H1 (cell line): ENCODE measurements around the gene C1GALT1. TPM values are rescaled to one million over a fixed set of nuclear protein-coding genes. Genes with fewer than 3 reads are reported as not detected.

Experiments
- CTCF ChIA-PET: fragments of 300-600 bp; sonication (Branson Sonifier 250); formaldehyde crosslinking; loops from one replicate; lab custom pipeline; 2021; ENCODE audit not compliant: partially characterized antibody; lab: Charles Lee
- POLR2A ChIA-PET: fragments of 300-600 bp; sonication (Branson Sonifier 250); formaldehyde crosslinking; loops from one replicate; lab custom pipeline; 2021; ENCODE audit warnings: inconsistent platforms; ENCODE audit not compliant: partially characterized antibody; lab: Charles Lee
- DNase-seq, 2 experiments: peaks; one replicate each; pipeline versions ENCODE4 v3.0.0 to v3.0.0-alpha.2; 2010 to 2022; ENCODE audit warnings: low spot score in 2 of 2, low read depth in 1 of 2, mixed read lengths in 1 of 2
- FAIRE-seq: peaks from 2 replicates; lab custom pipeline; 2011; peaks lifted over from hg19 to GRCh38; lab: Jason Lieb, UNC
- H2AFZ ChIP-seq: 2 replicates; pipeline ENCODE4 v1.8.1; 2012; ENCODE audit warnings: low read length, inconsistent platforms
- H2AK5ac ChIP-seq: 2 replicates; pipeline ENCODE4 v1.6.1; 2013; ENCODE audit warnings: low read depth, low read length
- H2BK120ac ChIP-seq: replicated peaks from 2 replicates; pipeline ENCODE3; 2013; ENCODE audit warnings: low read depth, low read length, inconsistent platforms
- H2BK12ac ChIP-seq: 2 replicates; pipeline ENCODE4 v1.6.1; 2013; ENCODE audit warnings: low read depth, low read length
- H2BK15ac ChIP-seq: 2 replicates; pipeline ENCODE4 v1.6.1; 2013; ENCODE audit warnings: low read length
- H2BK20ac ChIP-seq: 2 replicates; pipeline ENCODE4 v1.6.1; 2013; ENCODE audit warnings: low read length
- H2BK5ac ChIP-seq: 2 replicates; pipeline ENCODE4 v1.6.1; 2013; ENCODE audit warnings: low read depth, low read length
- H3K14ac ChIP-seq: 2 replicates; pipeline ENCODE4 v1.6.1; 2013; ENCODE audit warnings: inconsistent platforms; ENCODE audit not compliant: insufficient read length
- H3K18ac ChIP-seq: 2 replicates; pipeline ENCODE4 v1.6.1; 2013; ENCODE audit warnings: low read length; ENCODE audit errors: extremely low read depth
- H3K23ac ChIP-seq: 2 replicates; pipeline ENCODE4 v1.6.1; 2013; ENCODE audit warnings: inconsistent platforms; ENCODE audit not compliant: insufficient read length
- H3K23me2 ChIP-seq: 2 replicates; pipeline ENCODE4 v1.6.1; 2013; ENCODE audit warnings: low read depth, low read length
- H3K27ac ChIP-seq: 2 replicates; pipeline ENCODE4 v1.6.1; 2011; ENCODE audit warnings: low read depth, low read length, inconsistent platforms
- H3K27me3 ChIP-seq, 4 experiments: replicated peaks in 1 of 4; 1 replicate in 1 of 4; 2 replicates in 3 of 4; pipeline versions ENCODE4 v1.6.1 to v1.8.1; 2011 to 2013; ENCODE audit warnings: low read length in 3 of 4, mild to moderate bottlenecking in 3 of 4, inconsistent platforms in 2 of 4, mixed read lengths in 2 of 4, moderate library complexity in 1 of 4; ENCODE audit not compliant: control insufficient read depth in 3 of 4, insufficient read depth in 3 of 4; ENCODE audit errors: extremely low read depth in 1 of 4
- H3K36me3 ChIP-seq, 4 experiments: 2 replicates each; pipeline versions ENCODE4 v1.6.1 to v1.8.1; 2011 to 2013; ENCODE audit warnings: mild to moderate bottlenecking in 4 of 4, low read length in 3 of 4, moderate library complexity in 2 of 4, control low read depth in 1 of 4, inconsistent platforms in 1 of 4; ENCODE audit not compliant: insufficient read depth in 4 of 4, control insufficient read depth in 2 of 4
- H3K4ac ChIP-seq: replicated peaks from 2 replicates; pipeline ENCODE3; 2013; ENCODE audit warnings: low read length, low read depth, mixed read lengths, inconsistent platforms; ENCODE audit not compliant: insufficient read length
- H3K4me1 ChIP-seq, 4 experiments: replicated peaks in 1 of 4; 1 replicate in 1 of 4; 2 replicates in 3 of 4; pipeline versions ENCODE4 v1.6.1 to v1.8.1; 2011 to 2013; ENCODE audit warnings: low read length in 3 of 4, inconsistent platforms in 2 of 4, mixed read lengths in 1 of 4; ENCODE audit not compliant: insufficient read depth in 4 of 4, control insufficient read depth in 3 of 4
- H3K4me2 ChIP-seq, 2 experiments: 2 replicates each; pipeline versions ENCODE4 v1.6.1 to v1.8.1; 2011 to 2013; ENCODE audit warnings: low read depth in 2 of 2, low read length in 2 of 2, control low read depth in 1 of 2, inconsistent platforms in 1 of 2, mild to moderate bottlenecking in 1 of 2; ENCODE audit not compliant: insufficient read depth in 1 of 2
- H3K4me3 ChIP-seq, 4 experiments: fragments of 200-600, 300-600 bp in 1 of 4; sonication (generic), shearing (Covaris generic), sonication (Bioruptor Twin) in 1 of 4; 2 replicates each; pipeline versions ENCODE4 v1.5.1 to v1.8.1; 2011 to 2016; ENCODE audit warnings: low read length in 4 of 4, low read depth in 3 of 4, control low read depth in 2 of 4, inconsistent platforms in 2 of 4, mild to moderate bottlenecking in 2 of 4, mixed read lengths in 1 of 4, moderate library complexity in 1 of 4; ENCODE audit not compliant: insufficient read depth in 2 of 4; ENCODE audit errors: extremely low read depth in 1 of 4
- H3K56ac ChIP-seq: replicated peaks from 2 replicates; pipeline ENCODE3; 2013; ENCODE audit warnings: low read depth, mild to moderate bottlenecking, mixed read lengths, low read length, inconsistent platforms; ENCODE audit not compliant: insufficient read length
- H3K79me1 ChIP-seq: 2 replicates; pipeline ENCODE4 v1.6.1; 2013; ENCODE audit warnings: low read depth, low read length, control low read depth
- H3K79me2 ChIP-seq, 2 experiments: 2 replicates each; pipeline versions ENCODE4 v1.6.1 to v1.8.1; 2012 to 2013; ENCODE audit warnings: low read length in 2 of 2, mild to moderate bottlenecking in 2 of 2, inconsistent platforms in 1 of 2; ENCODE audit not compliant: insufficient read depth in 2 of 2, control insufficient read depth in 1 of 2
- H3K9ac ChIP-seq, 4 experiments: replicated peaks in 1 of 4; 1 replicate in 1 of 4; 2 replicates in 3 of 4; pipeline versions ENCODE4 v1.6.1 to v1.8.1; 2011 to 2013; ENCODE audit warnings: low read depth in 3 of 4, low read length in 3 of 4, control low read depth in 2 of 4, mild to moderate bottlenecking in 2 of 4, moderate library complexity in 2 of 4, inconsistent platforms in 1 of 4; ENCODE audit errors: extremely low read depth in 1 of 4
- H3K9me3 ChIP-seq, 2 experiments: 2 replicates each; pipeline versions ENCODE4 v1.6.1 to v1.8.1; 2012 to 2013; ENCODE audit warnings: mild to moderate bottlenecking in 2 of 2, moderate library complexity in 2 of 2, control low read depth in 1 of 2, inconsistent platforms in 1 of 2, low read depth in 1 of 2, low read length in 1 of 2, mixed read lengths in 1 of 2; ENCODE audit not compliant: insufficient read depth in 2 of 2
- H4K20me1 ChIP-seq, 2 experiments: replicated peaks in 1 of 2; 2 replicates each; pipeline versions ENCODE3 to v1.8.1; 2011 to 2013; ENCODE audit warnings: inconsistent platforms in 2 of 2, low read length in 2 of 2, mild to moderate bottlenecking in 1 of 2; ENCODE audit not compliant: insufficient read depth in 2 of 2, control insufficient read depth in 1 of 2
- H4K5ac ChIP-seq: 2 replicates; pipeline ENCODE4 v1.6.1; 2013; ENCODE audit warnings: low read length, low read depth, mixed read lengths, inconsistent platforms; ENCODE audit not compliant: insufficient read length
- H4K8ac ChIP-seq: 2 replicates; pipeline ENCODE4 v1.8.0; 2013; ENCODE audit warnings: mild to moderate bottlenecking, moderate library complexity, low read length, inconsistent platforms; ENCODE audit not compliant: insufficient read depth; ENCODE audit errors: extremely low read depth
- H4K91ac ChIP-seq: replicated peaks from 2 replicates; pipeline ENCODE3; 2013; ENCODE audit warnings: low read length, mixed read lengths, inconsistent platforms; ENCODE audit not compliant: insufficient read length
- CEBPB ChIP-seq: IDR thresholded peaks from 2 replicates; pipeline ENCODE4 v1.6.1; 2012; ENCODE audit warnings: low read depth, low read length
- CREB1 ChIP-seq: IDR thresholded peaks from 2 replicates; pipeline ENCODE4 v1.6.1; 2012; ENCODE audit warnings: inconsistent platforms
- EGR1 ChIP-seq: IDR thresholded peaks from 2 replicates; pipeline ENCODE4 v1.6.1; 2011; ENCODE audit warnings: low read depth, low read length, borderline replicate concordance
- EZH2 ChIP-seq: fragments of 200-600 bp; sonication (generic); IDR thresholded peaks from 2 replicates; pipeline ENCODE4 v1.7.1; 2012; ENCODE audit warnings: low read depth, mild to moderate bottlenecking, moderate library complexity, low read length, inconsistent platforms; ENCODE audit not compliant: severe bottlenecking
- GABPA ChIP-seq: IDR thresholded peaks from 2 replicates; pipeline ENCODE4 v1.6.1; 2011; ENCODE audit warnings: mild to moderate bottlenecking, low read length, moderate library complexity, borderline replicate concordance; ENCODE audit not compliant: insufficient read depth
- GTF2F1 ChIP-seq: IDR thresholded peaks from 2 replicates; pipeline ENCODE4 v1.6.1; 2012; ENCODE audit warnings: low read depth, low read length, improper control_type of control experiment, borderline replicate concordance
- HDAC6 ChIP-seq: IDR thresholded peaks from one replicate; pipeline ENCODE4 v1.7.1; 2012; ENCODE audit warnings: low read depth, mild to moderate bottlenecking, inconsistent platforms, low read length, moderate library complexity
- JUN ChIP-seq: IDR thresholded peaks from 2 replicates; pipeline ENCODE4 v1.6.1; 2011; ENCODE audit warnings: low read depth, mild to moderate bottlenecking, improper control_type of control experiment, low read length
- JUND ChIP-seq: IDR thresholded peaks from 2 replicates; pipeline ENCODE4 v1.6.1; 2011; ENCODE audit warnings: mild to moderate bottlenecking, improper control_type of control experiment, low read length
- KDM4A ChIP-seq: IDR thresholded peaks from one replicate; pipeline ENCODE4 v1.7.1; 2012; ENCODE audit warnings: low read depth, mild to moderate bottlenecking, moderate library complexity, low read length, inconsistent platforms; ENCODE audit not compliant: severe bottlenecking
- SP4 ChIP-seq: IDR thresholded peaks from 2 replicates; pipeline ENCODE4 v1.6.1; 2012; ENCODE audit warnings: low read length, inconsistent platforms
- WGBS, 2 experiments: shearing (Covaris generic) in 1 of 2; methylation state at CpG; one replicate each; pipeline versions ENCODE4 v1.1.6 to v1.1.7; 2013 to 2015; ENCODE audit warnings: low lambda C conversion rate in 2 of 2, mixed read lengths in 2 of 2, inconsistent platforms in 1 of 2, low coverage in 1 of 2, missing lambda C conversion rate in 1 of 2; ENCODE audit not compliant: insufficient replicate concordance in 2 of 2, insufficient coverage in 1 of 2, insufficient read length in 1 of 2; ENCODE audit errors: extremely low coverage in 1 of 2, missing lambda C conversion rate in 1 of 2; 5-methylcytosine and 5-hydroxymethylcytosine counted together
- polyA plus RNA-seq, 7 experiments: library from polyadenylated mRNA; depleted of rRNA in 3 of 7; stranded (reverse) in 5 of 7; unstranded in 2 of 7; fragments of >200 nt in 5 of 7; fragments of 200-250 nt in 2 of 7; gene quantifications; 1 replicate in 5 of 7; 2 replicates in 1 of 7; 4 replicates in 1 of 7; pipeline versions ENCODE4 v1.2.1 to v1.2.3, GENCODE V29; 2011 to 2013; ENCODE audit warnings: missing spikeins in 2 of 7, mixed read lengths in 2 of 7
- total RNA-seq: library from RNA; stranded (reverse); fragmentation: NEBNext Ultra II Directional; extraction: Animal tissue kit (Norgen Biotek cat#: 25700); gene quantifications from 2 replicates; pipeline ENCODE4 v1.2.1, GENCODE V29; 2021

Gene C1GALT1
- total and polyA plus RNA-seq, 2 of the 8 experiments (the other 6 are each of a cell fraction or from before 2014, with no cell fraction given) = 18.7 to 94.2 TPM

- POLR2A ChIA-PET = interaction anchor here (1.2 to 1.8 kb wide), 2 partner anchors 20 to 27 kb away, joined by 3 to 6 read pairs; no protein-coding TSS in a partner anchor
- Histone ChIP-seq H4K8ac (no peak overlapping the region), H3K4ac (no peak overlapping the region), H3K4me3 (no peak overlapping the region), H3K36me3 (peaks cover 0 to 34% (median 6%) of the 10 kb centered on the region in 4 experiments; a peak in 5 of 8 replicates), H3K14ac (no peak overlapping the region), H3K79me1 (no peaks in the 10 kb centered on the region), H3K9me3 (no peaks in the 10 kb centered on the region), H2BK120ac (no peak overlapping the region), H4K5ac (no peak overlapping the region), H3K79me2 (peaks cover 0 to 84% of the 10 kb centered on the region in 2 experiments; a peak in 3 of 4 replicates), H2AFZ (no peak overlapping the region), H3K23ac (no peak overlapping the region), H2BK12ac (no peak overlapping the region), H2BK20ac (no peak overlapping the region), H3K23me2 (no peaks in the 10 kb centered on the region), H4K91ac (no peak overlapping the region), H3K9ac (no peak overlapping the region), H3K4me2 (no peak overlapping the region), H3K18ac (no peak overlapping the region), H3K56ac (no peak overlapping the region), H3K27me3 (no peaks in the 10 kb centered on the region)
- WGBS, 2 experiments = 100% methylated on average over 1 of the region's 1 CpG; no CpG with 5 or more reads in 1 of the 2 experiments
- no peak for TF ChIP-seq CREB1
- no peak for TF ChIP-seq GABPA
- TF ChIP-seq GTF2F1 = no peak
- TF ChIP-seq EZH2 = no peak
- no peak for TF ChIP-seq CEBPB
- TF ChIP-seq JUN = no peak
- no peak for TF ChIP-seq EGR1
- no peak for TF ChIP-seq SP4
- no peak for TF ChIP-seq KDM4A
- TF ChIP-seq JUND = no peak
- TF ChIP-seq HDAC6 = no peak
- TF ChIP-seq, all 59 proteins: peak for 0
- H2BK15ac ChIP-seq = no peak overlapping the region
- H3K27ac ChIP-seq = no peak overlapping the region
- CTCF ChIA-PET = interaction anchor here (1.1 to 2.2 kb wide), 3 partner anchors 11 to 132 kb away, joined by 4 to 12 read pairs (median 4); no protein-coding TSS in a partner anchor
- DNase-seq (no peak), FAIRE-seq (no peak)
- no peak overlapping the region for H2BK5ac ChIP-seq
- H3K4me1 ChIP-seq = peaks cover 0 to 22% (median 13%) of the 10 kb centered on the region in 4 experiments; a peak in 4 of 7 replicates
- no peaks in the 10 kb centered on the region for H4K20me1 ChIP-seq
- no peak overlapping the region for H2AK5ac ChIP-seq
Measured at GRCh38 chr7:7236041-7236440, 53.7 kb downstream of the C1GALT1 start.
